DMS 273 (cell line): ENCODE measurements around the gene MAN1A1.

Experiments used
- DNase-seq: peaks from one replicate; lab custom pipeline; 2025; ENCODE audit not compliant: unreplicated experiment; lab: John Stamatoyannopoulos, UW

MAN1A1 gene

DNA sequence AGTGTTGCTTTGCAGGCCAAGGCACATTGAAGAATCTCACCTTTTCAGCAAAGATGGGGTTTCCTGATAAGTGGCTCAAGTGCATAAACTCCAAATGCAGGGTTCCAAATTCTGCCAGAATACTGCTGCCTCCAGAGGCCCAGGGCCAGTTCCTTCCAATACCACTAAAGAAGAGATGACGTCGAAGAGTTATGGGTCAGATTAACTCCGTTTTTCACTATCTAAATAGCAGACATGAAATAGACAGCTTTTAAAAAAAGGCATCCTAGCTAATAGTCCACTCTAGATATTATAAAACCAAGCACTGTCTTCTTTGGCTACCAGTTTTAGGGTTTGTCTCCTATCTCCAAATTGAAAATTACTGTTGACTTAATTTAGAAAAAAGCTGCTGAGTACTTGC lies 144.8 kb downstream of the MAN1A1 start:
- DNase-seq: no peak

DNA sequence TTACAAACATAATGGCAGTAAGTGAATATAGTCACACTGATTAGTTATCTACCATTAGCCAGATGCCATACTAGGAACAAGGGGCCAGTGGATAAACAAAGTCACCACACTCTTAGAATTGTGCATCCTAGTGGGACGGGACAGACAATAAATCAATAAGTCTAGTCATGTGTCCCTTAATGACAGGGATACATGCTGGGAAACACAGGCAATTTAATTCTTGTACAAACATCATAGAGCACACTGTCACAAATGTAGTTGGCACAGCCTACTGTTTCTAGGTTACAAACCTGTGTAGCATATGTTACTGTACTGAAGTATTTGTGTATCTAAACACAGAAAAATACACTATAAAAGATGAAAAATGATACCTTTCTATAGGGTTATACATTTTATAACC lies 148.1 kb downstream of the MAN1A1 start:
- DNase-seq: no peak

DNA sequence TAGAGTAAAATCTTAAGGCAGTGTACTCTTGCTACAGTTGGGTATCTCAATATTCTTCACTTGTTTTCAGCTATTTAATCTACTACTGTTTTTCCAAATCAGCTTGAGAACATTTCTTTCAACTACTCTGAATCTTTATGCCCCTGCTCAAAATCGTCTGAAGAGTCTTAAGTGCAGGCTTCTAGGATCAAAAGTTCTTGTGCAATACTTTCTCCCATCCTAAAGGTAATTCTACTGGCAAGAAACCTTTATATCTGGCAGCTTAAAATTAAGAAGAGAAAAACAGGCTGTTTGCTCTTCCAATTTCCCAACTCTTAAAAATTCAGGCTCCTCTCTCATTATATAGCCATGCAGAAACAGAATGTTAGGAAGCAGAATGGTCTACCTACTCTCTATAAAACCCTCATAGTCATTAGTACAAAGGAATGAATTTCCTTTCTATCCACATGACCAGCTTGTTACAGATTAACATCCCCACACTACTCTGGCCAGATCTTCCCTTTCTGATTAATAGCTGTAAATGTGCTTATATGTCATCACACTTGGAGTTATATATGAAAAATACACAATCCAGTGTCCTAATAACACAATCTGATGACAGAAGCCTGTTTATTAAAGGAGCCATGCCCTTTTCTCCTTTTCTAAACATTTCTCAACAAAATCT lies 148.9 kb downstream of the MAN1A1 start:
- DNase-seq: no peak

DNA sequence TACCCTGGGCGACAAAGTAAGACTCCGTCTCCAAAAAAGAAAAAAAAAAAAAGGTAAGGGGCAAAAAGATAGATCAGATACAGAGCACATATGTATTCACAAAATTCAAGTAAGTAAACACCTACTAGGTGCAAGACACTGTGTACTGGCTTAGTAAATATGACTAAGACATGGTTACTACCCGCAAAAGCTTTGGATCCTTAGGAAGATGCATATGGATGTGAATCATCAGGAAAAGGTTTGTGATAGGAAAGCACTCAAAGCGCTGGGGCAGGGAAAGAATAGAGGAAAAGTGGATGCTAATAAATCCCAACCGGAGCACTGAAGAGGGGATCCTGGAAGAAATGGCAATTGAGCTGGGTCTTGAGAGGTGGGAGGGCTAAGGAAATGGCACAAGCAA lies 152.3 kb downstream of the MAN1A1 start:
- DNase-seq: no peak

DNA sequence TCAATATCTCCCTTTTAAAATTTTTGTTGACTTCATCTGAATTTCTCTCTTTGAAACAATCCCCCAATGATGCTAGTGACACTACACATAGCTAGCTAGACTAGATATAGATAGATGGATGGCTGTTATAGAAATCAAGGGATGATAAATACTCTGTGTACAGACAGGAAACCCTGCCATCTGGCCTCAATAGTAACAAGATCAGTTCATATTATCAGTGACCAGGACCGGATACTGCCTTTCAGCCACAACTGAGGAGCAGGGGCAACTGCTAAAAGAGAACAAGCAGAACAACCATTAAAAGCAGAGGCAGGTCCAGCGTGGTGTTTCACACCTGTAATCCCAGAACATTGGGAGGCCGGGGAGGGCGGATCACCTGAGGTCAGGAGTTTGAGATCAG lies 152.8 kb downstream of the MAN1A1 start:
- DNase-seq: no peak

DNA sequence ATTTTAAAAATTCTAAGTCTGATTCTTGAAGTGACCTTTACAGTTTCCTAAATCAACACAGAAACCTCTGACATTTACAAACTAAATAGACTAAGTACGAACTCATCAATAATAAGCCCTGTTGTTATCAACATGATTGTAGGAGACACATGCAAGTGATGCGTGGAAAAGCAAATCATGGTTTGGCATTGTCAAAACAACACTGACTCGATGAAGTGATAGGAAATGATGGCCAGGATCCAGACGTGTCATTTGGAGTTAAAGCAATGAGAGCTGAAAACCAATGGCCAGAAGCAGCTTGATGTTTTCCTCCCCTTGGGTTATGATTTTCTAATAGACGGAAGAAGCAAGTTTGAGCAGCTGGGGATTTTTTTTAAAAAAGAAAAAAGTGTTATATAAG lies 153.7 kb downstream of the MAN1A1 start:
- DNase-seq: no peak

DNA sequence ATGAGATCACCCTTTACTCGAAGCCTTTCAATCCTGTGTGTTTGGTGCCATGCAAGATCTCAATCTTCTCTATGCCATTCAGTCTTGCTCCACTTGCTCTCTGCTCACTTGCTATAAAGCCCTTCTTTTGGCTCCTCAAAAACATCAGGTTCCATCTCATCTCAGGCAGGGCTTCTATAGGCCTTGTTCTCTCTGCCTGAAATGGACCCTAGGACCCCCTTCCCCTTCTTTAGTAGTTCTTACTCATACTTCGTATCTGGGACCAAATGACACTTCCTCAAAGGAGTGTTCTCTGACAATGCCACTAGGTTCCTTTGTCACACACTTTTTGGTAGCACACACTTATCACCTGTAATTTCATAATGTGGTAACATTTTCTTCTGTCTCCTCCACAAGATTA lies 154.4 kb downstream of the MAN1A1 start:
- no peak for DNase-seq

DNA sequence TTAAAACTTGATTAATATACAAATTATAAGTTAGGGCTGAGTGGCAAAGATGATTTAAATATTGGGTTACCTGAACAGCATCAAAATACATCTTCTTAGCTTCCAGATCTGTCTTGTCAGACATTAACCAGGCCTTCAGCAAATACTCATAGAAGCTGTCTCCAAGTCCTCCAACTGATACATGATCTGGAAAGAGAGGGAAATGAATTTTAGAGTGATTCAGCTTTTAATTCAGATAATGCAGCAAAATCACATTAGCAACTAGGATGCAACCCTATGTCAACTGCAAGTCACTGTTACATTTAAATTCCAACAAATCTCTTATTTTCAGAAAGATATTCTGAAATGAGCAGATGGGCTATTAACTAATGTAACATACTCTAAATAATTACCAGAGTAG lies 155.9 kb downstream of the MAN1A1 start:
- no peak for DNase-seq

DNA sequence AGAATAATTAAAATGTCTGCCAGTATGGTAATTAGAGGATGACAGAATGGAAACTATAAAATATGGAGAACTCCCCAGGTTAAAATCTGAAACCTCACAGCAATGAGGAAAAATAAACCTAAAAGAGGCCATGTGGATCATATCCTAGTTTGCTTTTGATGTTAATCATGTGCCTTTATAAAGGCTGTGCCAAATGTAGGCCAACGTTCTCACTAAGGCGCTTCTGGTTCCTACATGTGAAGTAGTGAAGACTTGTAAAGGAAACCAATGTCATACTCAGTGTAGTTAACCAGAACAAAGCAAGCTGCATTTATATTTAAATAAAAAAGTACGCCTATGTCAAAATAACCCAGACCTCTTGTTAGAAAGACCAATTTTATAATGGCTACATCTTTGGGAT lies 157.4 kb downstream of the MAN1A1 start:
- DNase-seq: no peak

DNA sequence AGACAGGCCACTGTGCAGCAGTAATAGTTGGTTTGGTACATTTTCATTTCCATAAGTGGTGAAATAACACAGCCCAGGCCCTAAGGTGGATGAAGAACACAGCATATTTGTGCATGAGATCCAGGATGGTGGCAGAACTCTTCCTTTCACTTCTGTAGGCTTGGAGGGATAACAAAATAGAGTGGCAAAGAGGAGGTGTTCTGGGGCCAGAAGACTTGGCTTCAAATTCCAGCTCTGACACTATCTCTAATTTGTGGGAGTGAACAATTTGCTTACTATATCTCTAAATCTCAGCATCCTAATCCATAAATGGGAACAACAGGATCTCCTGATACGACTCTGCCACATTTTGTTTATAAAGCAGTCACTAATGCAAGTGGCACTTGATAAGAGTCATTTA lies 159.4 kb downstream of the MAN1A1 start:
- no peak for DNase-seq

DNA sequence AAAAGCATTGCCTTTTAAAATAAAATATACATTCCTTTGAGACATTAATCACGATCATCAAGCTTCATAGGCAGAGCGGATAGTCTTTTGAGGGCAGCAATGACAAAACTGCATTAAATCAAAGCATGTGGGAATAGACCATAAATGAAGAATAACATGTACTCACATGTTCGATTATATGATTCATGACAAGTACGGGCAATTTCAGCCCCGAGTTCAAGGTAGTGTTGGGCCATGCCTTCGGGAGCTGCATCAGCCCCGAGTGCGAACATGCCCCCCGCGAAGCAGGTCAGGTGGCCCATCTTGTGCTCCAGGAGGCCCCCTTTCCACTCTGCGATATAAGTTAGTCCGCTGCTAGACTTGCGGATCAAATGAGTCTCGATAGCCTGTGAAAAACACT lies 160.1 kb downstream of the MAN1A1 start:
- no peak for DNase-seq

DNA sequence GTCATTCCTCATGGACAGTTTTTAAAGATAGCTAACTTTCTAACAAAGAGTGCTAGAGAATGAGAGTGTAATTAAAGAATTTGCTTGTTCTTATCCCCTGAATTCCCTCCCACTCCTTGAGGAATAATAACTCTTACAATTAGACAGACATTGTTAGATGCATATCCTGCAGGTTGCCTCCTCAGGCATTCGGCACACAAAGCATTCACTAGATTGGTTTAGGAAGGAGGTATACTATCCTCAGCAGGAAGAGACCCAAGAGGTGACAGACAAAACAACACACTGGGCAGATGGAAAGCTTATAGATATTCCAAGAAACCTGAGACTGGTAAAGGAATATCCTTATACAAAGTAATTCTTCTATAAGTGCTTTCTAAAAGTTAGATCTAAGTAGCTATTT lies 162.0 kb downstream of the MAN1A1 start:
- no peak for DNase-seq

DNA sequence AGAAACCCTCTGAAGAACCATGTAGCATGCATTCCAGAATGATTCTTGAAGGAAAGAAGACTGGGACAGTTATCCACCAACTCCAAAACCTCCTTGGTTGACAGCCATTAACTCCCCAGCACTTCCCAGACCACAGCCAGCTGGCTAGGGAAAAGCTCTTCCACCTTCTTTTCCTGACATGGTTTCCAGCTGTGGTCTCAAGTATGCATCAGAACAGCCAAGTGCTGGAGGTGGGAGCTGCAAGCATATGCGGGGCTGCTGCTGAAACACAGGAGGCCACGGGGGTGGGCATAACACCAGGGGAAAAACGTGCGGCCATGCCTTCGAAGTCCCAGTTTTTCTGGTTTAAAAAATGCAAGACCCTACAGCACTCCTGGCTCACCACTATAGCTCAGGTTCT lies 163.1 kb downstream of the MAN1A1 start:
- DNase-seq: no peak

DNA sequence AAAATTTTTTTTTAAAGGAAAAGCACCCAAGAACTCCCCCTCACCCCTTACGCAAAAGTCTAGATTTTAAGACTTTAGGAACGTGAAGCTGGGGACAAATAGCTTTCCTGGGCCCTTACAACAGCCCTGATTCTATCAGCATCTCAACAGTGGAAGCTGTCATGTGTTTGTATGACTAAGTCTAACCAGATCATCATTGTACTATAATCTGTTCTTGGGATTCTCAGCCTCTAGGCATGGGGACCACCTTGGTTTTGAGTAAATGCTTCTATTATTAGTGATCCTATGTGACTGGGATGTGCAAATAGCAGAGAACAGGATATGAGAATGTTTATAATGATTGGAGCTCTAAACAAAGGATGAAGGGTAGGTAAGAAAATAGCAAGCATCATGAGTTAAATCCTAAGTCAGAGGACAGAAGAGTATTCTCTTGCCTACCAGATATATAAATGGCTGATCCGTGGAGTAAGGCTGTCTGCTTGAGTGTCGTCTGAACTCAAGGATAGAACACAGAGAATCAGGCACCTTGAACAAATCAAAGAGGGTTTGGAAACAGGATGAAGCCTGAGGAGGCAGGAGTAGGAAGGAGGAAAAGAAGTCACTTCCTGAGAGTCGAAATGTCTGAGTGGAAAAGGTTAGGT lies 165.4 kb downstream of the MAN1A1 start:
- no peak for DNase-seq

DNA sequence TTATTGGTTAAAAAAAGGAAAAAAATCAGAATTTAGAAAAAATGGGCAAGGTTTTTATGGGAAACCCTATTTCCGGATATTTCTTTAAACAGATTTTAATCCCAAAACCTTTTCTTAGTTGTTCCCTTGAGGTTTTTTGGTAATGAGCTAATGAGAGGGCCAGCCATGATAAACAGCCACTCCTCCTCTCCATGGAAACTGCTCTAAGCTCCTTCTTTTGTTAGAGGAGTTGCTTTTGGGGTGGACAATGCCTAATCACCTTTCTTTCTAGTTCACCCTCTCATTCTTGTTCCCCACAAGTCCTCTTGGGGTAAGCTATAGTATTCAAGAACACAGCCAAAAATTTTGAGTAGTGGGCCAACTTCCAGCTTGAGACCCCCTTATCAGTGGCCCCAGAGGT lies 166.1 kb downstream of the MAN1A1 start:
- no peak for DNase-seq

DNA sequence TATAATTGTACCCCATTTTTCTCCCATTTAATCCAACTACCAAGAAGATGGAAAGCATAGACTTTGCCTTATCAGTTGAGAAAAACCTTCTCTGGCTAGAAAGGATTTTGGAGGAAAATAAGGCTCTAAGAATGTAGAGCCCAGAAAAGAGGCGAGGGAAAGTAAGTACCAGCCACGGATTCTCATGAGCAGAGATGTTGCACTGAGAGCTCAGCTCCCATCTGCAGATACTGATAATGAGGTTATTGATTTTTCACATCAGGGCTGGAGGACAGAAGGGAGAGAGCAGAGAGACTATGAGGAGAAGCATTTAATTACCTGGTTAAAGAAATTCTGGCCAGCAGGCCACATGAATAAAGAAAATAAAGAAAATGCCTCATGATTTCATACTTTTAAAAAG lies 166.7 kb downstream of the MAN1A1 start:
- no peak for DNase-seq

DNA sequence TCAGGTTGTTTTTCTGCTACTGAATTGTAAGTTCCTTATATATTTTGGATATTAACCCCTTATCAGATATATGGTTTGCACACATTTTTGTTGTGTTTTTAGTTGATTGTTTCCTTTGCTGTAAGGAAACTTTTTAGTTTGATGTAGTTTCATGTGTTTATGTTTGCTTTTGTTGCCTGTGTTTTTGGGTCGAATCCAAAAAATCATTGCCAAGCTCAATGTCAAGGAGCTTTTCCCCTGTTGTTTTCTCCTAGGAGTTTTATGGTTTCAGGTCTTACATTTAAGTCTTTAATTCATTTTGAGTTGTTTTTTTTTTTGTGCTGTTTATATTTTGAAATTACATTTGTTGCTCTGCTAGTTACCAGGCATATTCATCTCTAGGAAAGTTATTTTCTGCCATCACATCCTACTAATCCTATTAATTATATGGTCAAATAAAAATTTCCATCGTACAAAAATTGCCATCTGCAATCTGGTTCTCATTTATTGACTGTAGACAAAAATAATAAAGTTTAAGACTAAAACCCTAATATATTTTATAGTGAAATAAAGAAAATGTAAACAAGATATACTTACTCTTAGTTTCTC lies 167.3 kb downstream of the MAN1A1 start:
- DNase-seq: no peak

DNA sequence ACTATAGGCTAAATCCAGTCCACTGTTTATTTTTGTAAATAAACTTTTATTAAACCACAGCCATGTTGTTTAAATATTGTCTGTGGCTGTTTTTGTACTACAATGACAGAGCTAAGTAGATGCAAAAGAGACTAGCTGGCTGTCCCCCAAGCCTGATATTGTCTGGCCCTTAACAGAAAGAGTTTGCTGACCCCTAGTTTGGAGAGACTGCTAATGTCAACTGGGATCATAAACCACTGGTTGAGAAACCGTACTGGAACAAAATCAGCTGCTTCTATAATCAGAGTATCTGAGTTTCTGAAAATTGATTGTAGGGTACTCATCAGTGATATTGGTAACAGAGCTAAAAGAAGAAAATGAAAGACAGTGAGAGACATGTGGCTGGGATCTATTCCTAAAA lies 168.5 kb downstream of the MAN1A1 start:
- no peak for DNase-seq

DNA sequence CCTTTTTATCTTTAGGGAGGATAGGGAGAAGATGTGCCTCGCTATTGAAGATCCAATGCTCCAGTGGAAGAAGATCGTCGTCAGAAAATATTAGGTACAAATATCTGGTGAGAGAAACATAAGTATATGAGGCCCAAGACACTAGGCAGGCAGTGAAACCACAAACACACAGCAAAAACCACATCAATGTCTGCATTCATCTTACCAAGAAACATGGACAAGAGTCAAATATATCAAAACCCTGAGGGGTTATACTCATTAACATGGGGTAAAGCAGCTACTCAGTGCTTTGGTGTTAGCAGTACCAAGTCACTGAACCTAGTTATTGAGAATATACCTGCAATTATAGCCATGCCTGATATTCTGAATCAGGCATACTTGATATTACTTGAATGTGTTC lies 169.7 kb downstream of the MAN1A1 start:
- no peak for DNase-seq

DNA sequence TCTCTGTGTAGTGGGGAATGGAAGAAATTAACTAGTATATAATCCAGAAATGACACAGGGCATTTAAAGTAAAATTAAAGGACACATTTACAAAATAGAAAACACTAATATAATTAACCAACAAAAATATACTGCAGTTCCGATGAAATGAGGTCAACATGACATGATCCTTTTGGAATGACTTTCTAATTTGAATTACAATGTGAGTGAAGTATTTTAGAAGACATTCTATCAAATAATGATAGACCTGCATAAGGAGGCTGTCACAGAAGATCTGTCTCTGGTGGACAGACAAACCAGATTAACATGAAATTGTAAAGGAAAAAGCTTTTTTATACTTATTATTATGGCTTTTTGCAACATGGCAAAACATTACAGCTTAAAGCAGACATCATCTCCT lies 170.5 kb downstream of the MAN1A1 start:
- DNase-seq: no peak

DNA sequence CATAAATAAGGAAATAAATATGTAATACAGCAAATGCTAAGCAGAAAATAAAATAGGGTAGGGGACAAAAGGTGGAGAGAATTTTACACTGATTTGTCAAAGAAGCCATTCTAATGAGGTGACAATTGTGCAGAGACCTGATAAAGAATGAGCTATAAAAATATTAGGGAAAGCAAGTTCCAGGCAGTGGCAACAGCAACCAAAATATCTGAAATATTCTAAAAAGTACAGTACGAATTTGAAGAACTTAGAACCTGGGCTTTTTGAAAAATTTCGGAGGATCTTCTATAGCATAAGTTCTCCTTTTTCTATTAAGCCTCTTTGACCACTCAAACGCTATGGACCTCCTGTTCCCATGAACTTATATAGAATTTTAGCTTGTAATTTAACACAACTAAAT lies 173.1 kb downstream of the MAN1A1 start:
- DNase-seq: no peak

DNA sequence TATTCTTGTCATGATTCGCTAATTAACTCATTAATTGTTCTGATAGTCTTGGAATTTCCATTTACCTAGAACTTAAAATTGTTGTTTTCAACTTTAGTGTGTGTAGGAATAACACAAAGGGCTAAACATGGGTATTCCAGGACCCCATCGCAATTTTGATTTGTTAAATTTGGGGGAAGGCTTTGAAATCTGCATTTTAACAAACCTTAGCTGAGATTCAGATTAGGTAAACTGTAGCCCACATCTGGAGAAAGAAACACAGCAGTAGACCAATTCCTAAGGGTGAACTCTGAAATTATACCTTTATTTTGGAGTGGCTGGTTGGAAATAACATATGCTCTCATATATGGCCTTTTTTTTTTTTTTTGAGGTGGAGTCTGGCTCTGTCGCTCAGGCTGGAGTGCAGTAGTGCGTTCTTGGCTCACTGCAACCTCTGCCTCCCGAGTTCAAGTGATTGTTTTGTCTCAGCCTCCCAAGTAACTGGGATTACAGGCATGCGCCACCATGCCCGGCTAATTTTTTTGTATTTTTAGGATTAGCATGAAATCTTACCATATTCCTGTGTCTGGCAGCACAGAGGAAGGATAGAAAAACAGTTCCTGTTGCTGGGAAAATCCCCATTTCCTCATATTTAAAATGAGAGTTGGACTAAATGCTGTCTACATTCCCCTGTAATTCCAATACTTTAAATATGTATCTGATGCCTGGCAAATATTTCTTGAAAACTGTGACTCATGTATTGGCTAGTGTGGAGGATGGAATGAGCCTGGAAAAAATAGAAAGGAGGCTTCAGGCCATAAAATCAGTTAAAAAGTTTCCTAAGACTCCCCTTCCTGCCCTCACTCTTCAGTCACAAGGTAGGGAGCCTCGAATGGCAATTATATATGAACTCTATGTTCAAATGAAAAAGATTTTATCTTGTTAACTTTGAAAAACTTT lies 174.4 kb downstream of the MAN1A1 start:
- no peak for DNase-seq
